OCI-LY1 (cell line): ENCODE results near the gene GPR21.

Source experiments
- H2AFZ ChIP-seq: fragments of 200-600 bp; sonication (generic), shearing (Covaris generic); 2 replicates; pipeline ENCODE4 v1.6.0; 2014; ENCODE audit warnings: antibody characterized with exemption, mild to moderate bottlenecking, low read length
- H3F3A ChIP-seq: fragments of 200-600 bp; sonication (generic), shearing (Covaris generic); 2 replicates; pipeline ENCODE4 v1.6.0; 2014; ENCODE audit warnings: mild to moderate bottlenecking, antibody characterized with exemption, low read length, moderate library complexity; ENCODE audit not compliant: insufficient read depth
- H3K27ac ChIP-seq: fragments of 200-600 bp; sonication (generic); 2 replicates; pipeline ENCODE4 v1.5.1; 2014; ENCODE audit warnings: low read length, mixed run types, mild to moderate bottlenecking, low read depth; ENCODE audit not compliant: poor library complexity, severe bottlenecking
- H3K27me3 ChIP-seq: fragments of 200-600 bp; sonication (generic); 2 replicates; pipeline ENCODE4 v1.6.0; 2014; ENCODE audit warnings: antibody characterized with exemption, mild to moderate bottlenecking, low read length, moderate library complexity; ENCODE audit not compliant: insufficient read depth
- H3K36me3 ChIP-seq: fragments of 200-600 bp; sonication (generic); 2 replicates; pipeline ENCODE4 v1.6.1; 2014; ENCODE audit warnings: mild to moderate bottlenecking, antibody characterized with exemption, low read length, moderate library complexity, mixed read lengths; ENCODE audit not compliant: insufficient read depth
- H3K4me1 ChIP-seq: fragments of 200-600 bp; sonication (generic); 2 replicates; pipeline ENCODE4 v1.5.1; 2014; ENCODE audit warnings: mild to moderate bottlenecking, low read length, moderate library complexity; ENCODE audit not compliant: insufficient read depth, severe bottlenecking
- H3K4me2 ChIP-seq: fragments of 200-600 bp; sonication (generic), shearing (Covaris generic); 2 replicates; pipeline ENCODE4 v1.6.1; 2014; ENCODE audit warnings: low read length
- H3K4me3 ChIP-seq: fragments of 200-600 bp; sonication (generic); 2 replicates; pipeline ENCODE4 v1.5.1; 2014; ENCODE audit warnings: low read length, low read depth, mild to moderate bottlenecking, mixed read lengths; ENCODE audit not compliant: poor library complexity, severe bottlenecking
- H3K79me2 ChIP-seq: fragments of 200-600 bp; shearing (Covaris generic); 2 replicates; pipeline ENCODE4 v1.6.1; 2016; ENCODE audit warnings: mixed run types, low read length, mixed read lengths; ENCODE audit not compliant: insufficient read depth
- H3K9ac ChIP-seq: fragments of 200-600 bp; sonication (generic), shearing (Covaris generic); 2 replicates; pipeline ENCODE4 v1.6.1; 2014; ENCODE audit warnings: mild to moderate bottlenecking, low read length, mixed read lengths
- H3K9me2 ChIP-seq: fragments of 200-600 bp; sonication (generic), shearing (Covaris generic); 2 replicates; pipeline ENCODE4 v1.6.1; 2014; ENCODE audit warnings: low read depth, mild to moderate bottlenecking, low read length, mixed read lengths
- H3K9me3 ChIP-seq: fragments of 200-600 bp; shearing (Covaris generic); 2 replicates; pipeline ENCODE4 v1.6.1; 2014; ENCODE audit warnings: low read length, mixed read lengths
- H4K20me1 ChIP-seq: fragments of 200-600 bp; sonication (generic), shearing (Covaris generic); 2 replicates; pipeline ENCODE4 v1.6.0; 2016; ENCODE audit warnings: mild to moderate bottlenecking, low read length; ENCODE audit not compliant: insufficient read depth
- CTCF ChIP-seq: fragments of 200-600 bp; sonication (generic), shearing (Covaris generic); IDR thresholded peaks from 2 replicates; pipeline ENCODE4 v1.5.1; 2017; ENCODE audit warnings: mild to moderate bottlenecking, antibody characterized with exemption, low read length, moderate library complexity, mixed read lengths
- EZH2 ChIP-seq: fragments of 200-600 bp; sonication (generic), shearing (Covaris generic); IDR thresholded peaks from 2 replicates; pipeline ENCODE4 v1.8.0; 2017; ENCODE audit warnings: borderline replicate concordance, mixed run types, mild to moderate bottlenecking, antibody characterized with exemption, low read length, moderate library complexity, mixed read lengths

GPR21 gene

DNA sequence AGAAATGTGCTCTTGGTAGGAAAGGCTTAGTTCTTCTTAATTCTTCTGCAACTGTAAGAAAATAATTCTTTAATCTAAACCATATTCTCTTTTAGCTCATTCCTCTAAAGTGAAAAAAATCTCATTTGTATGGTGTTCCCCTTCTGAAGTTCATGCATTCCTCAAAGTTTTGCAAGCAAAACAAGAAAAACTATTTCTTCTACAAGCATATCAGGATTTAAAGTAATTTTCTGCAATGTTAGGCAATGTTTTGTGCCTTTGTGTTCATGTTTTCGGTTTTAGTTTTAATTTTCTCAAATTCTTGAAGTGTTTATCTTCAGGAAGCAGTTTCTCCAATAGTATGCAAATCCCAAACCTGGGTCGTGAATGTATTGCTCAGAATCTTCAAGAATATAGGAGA, 12.7 kb upstream of the GPR21 start:
- Histone ChIP-seq H3K27ac (no peak overlapping the region), H4K20me1 (no peaks in the 10 kb centered on the region), H3K9me3 (no peaks in the 10 kb centered on the region), H3K4me1 (no peaks in the 10 kb centered on the region), H3F3A (no peaks in the 10 kb centered on the region), H3K9me2 (no peaks in the 10 kb centered on the region), H3K4me2 (no peak overlapping the region), H3K79me2 (no peaks in the 10 kb centered on the region), H3K4me3 (no peak overlapping the region), H3K36me3 (peaks cover 54% of the 10 kb centered on the region), H3K9ac (no peak overlapping the region), H3K27me3 (no peaks in the 10 kb centered on the region), H2AFZ (no peak overlapping the region)
- TF ChIP-seq CTCF: no peak
- TF ChIP-seq EZH2: no peak

DNA sequence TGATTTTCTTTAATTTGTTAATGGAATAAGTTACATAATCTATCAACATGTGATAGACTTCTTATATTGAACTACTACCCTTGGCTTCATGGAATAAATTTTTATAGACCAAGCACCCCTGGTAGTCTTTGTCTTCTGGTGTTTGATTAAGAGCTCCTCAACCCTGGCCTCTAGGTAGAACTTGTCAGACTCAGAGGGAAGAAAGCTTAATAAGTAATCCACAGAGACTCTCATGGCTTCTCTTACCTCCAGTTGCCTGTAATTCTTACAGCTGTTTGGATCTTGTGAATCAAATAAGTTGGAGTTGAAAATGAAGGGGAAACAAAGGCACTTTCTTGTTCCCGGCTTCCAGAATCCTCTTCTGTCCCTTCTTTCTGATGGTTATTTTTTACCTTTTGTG, 7.0 kb upstream of the GPR21 start:
- Histone ChIP-seq H3K4me2 (no peak overlapping the region), H3K4me1 (peaks cover 8% of the 10 kb centered on the region), H3K9ac (no peak overlapping the region), H3K9me2 (no peaks in the 10 kb centered on the region), H3F3A (no peaks in the 10 kb centered on the region), H3K27ac (no peak overlapping the region), H3K36me3 (peaks cover 33% of the 10 kb centered on the region; the same call in 1 of the 2 replicates), H4K20me1 (no peaks in the 10 kb centered on the region), H2AFZ (no peak overlapping the region), H3K9me3 (no peaks in the 10 kb centered on the region), H3K27me3 (no peaks in the 10 kb centered on the region), H3K4me3 (no peak overlapping the region), H3K79me2 (no peaks in the 10 kb centered on the region)
- no peak for TF ChIP-seq EZH2
- no peak for TF ChIP-seq CTCF

DNA sequence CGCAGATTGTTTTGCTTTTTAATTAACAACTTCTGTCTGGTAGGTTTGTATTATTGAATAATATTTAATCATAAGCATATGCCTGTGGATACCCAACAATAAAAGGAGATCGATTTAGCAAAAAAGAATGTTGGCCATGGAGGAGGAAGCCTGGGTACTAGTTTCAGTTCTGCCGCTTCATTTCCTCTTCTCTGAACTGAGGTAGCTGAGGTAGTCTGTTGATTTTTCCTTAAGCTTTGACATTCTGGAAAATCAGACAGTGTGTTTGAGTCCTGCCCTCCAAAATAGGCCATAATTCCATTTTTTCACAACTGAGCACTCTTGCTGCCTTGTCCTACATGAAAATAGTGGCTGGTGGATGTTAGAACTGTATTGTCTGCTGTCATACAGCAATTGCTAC, 6.0 kb upstream of the GPR21 start:
- H3K9me2 ChIP-seq: no peaks in the 10 kb centered on the region
- TF ChIP-seq CTCF (no peak), EZH2 (no peak)
- no peak overlapping the region for H3K9ac ChIP-seq
- H3K4me1 ChIP-seq: peaks cover 8% of the 10 kb centered on the region
- no peak overlapping the region for H3K4me2 ChIP-seq
- H3F3A ChIP-seq: no peaks in the 10 kb centered on the region
- H3K79me2 ChIP-seq: no peaks in the 10 kb centered on the region
- no peaks in the 10 kb centered on the region for H4K20me1 ChIP-seq
- H3K27ac ChIP-seq: no peak overlapping the region
- H3K4me3 ChIP-seq: no peak overlapping the region
- no peaks in the 10 kb centered on the region for H3K27me3 ChIP-seq
- peaks cover 27% of the 10 kb centered on the region; the same call in 1 of the 2 replicates for H3K36me3 ChIP-seq
- H3K9me3 ChIP-seq: no peaks in the 10 kb centered on the region
- H2AFZ ChIP-seq: no peak overlapping the region
